Caco-2 (cell line): ENCODE measurements around the gene AKIRIN2. TPM values are rescaled to one million over a fixed set of nuclear protein-coding genes. Genes with fewer than 3 reads are reported as not detected.

Experiments used
- BruUV-seq: library from RNA; stranded (reverse); fragments of 400-500 nt; replicated peaks from 2 replicates; lab custom pipeline; 2021; lab: Mats Ljungman, UMichigan
- CTCF ChIA-PET: fragments of 300-600 bp; sonication (Branson Sonifier 250); formaldehyde crosslinking; loops from one replicate; lab custom pipeline; 2022; ENCODE audit warnings: antibody characterized with exemption; lab: Charles Lee
- POLR2A ChIA-PET: fragments of 300-600 bp; sonication (Branson Sonifier 250); formaldehyde crosslinking; loops from one replicate; lab custom pipeline; 2022; ENCODE audit warnings: antibody characterized with exemption; lab: Charles Lee
- DNase-seq, 2 experiments: peaks; one replicate each; pipeline versions ENCODE4 v3.0.0 to v3.0.0-alpha.2; 2020 to 2022
- H3K27me3 ChIP-seq: replicated peaks from 2 replicates; pipeline ENCODE4 v1.6.0; 2011; ENCODE audit warnings: low read length; ENCODE audit not compliant: control insufficient read depth, insufficient read depth
- H3K36me3 ChIP-seq: 2 replicates; pipeline ENCODE4 v1.5.1; 2011; ENCODE audit warnings: low read length; ENCODE audit not compliant: control insufficient read depth, insufficient read depth
- H3K4me1 ChIP-seq: fragments of 250-450 bp; sonication (Bioruptor Pico); 2 replicates; pipeline ENCODE4 v1.5.1; 2020; ENCODE audit warnings: mild to moderate bottlenecking
- H3K4me3 ChIP-seq: 2 replicates; pipeline ENCODE4 v1.5.1; 2011; ENCODE audit warnings: low read depth, mild to moderate bottlenecking, control low read depth, low read length
- H3K9me3 ChIP-seq: fragments of 250-450 bp; sonication (Bioruptor Pico); 2 replicates; pipeline ENCODE4 v1.5.1; 2020; ENCODE audit warnings: mild to moderate bottlenecking, moderate library complexity
- H3K27ac Mint-ChIP-seq: one replicate; pipeline ENCODE4 v1.8.0; 2022; ENCODE audit warnings: mixed read lengths; ENCODE audit not compliant: unreplicated experiment
- H3K27me3 Mint-ChIP-seq: one replicate; pipeline ENCODE4 v1.8.0; 2022; ENCODE audit warnings: mixed read lengths; ENCODE audit not compliant: insufficient read depth, unreplicated experiment
- H3K36me3 Mint-ChIP-seq: one replicate; pipeline ENCODE4 v1.8.0; 2022; ENCODE audit warnings: mild to moderate bottlenecking, mixed read lengths; ENCODE audit not compliant: insufficient read depth, unreplicated experiment
- H3K4me1 Mint-ChIP-seq: one replicate; pipeline ENCODE4 v1.8.0; 2022; ENCODE audit warnings: low read depth, mixed read lengths; ENCODE audit not compliant: unreplicated experiment
- H3K4me3 Mint-ChIP-seq: one replicate; pipeline ENCODE4 v1.8.0; 2022; ENCODE audit warnings: mild to moderate bottlenecking, moderate library complexity, mixed read lengths; ENCODE audit not compliant: unreplicated experiment
- H3K9me3 Mint-ChIP-seq: one replicate; pipeline ENCODE4 v1.8.0; 2022; ENCODE audit warnings: mixed read lengths; ENCODE audit not compliant: unreplicated experiment
- intact Hi-C: fragments of 100-400 bp; cut with micrococcal nuclease; formaldehyde crosslinking; loops from one replicate; pipeline ENCODE4 v1.10.0; 2022; ENCODE audit not compliant: unreplicated experiment
- total RNA-seq: library from RNA; stranded (reverse); gene quantifications from 2 replicates; pipeline ENCODE4 v1.2.3, GENCODE V29; 2022
- TF ChIP-seq, protein P1 (sequence below), 2 experiments: fragments of 200-600 bp in 1 of 2; IDR thresholded peaks; 1 replicate in 1 of 2; 2 replicates in 1 of 2; pipeline versions ENCODE4 v1.5.1 to v1.8.0; 2011 to 2022; ENCODE audit warnings: antibody characterized with exemption in 1 of 2, control low read depth in 1 of 2, inconsistent platforms in 1 of 2, low read depth in 1 of 2, low read length in 1 of 2, mild to moderate bottlenecking in 1 of 2, moderate library complexity in 1 of 2; ENCODE audit not compliant: insufficient read depth in 1 of 2, severe bottlenecking in 1 of 2, unreplicated experiment in 1 of 2

Gene AKIRIN2
- total RNA-seq, 1 experiment from 2014 or later: 51.3 TPM

DNA sequence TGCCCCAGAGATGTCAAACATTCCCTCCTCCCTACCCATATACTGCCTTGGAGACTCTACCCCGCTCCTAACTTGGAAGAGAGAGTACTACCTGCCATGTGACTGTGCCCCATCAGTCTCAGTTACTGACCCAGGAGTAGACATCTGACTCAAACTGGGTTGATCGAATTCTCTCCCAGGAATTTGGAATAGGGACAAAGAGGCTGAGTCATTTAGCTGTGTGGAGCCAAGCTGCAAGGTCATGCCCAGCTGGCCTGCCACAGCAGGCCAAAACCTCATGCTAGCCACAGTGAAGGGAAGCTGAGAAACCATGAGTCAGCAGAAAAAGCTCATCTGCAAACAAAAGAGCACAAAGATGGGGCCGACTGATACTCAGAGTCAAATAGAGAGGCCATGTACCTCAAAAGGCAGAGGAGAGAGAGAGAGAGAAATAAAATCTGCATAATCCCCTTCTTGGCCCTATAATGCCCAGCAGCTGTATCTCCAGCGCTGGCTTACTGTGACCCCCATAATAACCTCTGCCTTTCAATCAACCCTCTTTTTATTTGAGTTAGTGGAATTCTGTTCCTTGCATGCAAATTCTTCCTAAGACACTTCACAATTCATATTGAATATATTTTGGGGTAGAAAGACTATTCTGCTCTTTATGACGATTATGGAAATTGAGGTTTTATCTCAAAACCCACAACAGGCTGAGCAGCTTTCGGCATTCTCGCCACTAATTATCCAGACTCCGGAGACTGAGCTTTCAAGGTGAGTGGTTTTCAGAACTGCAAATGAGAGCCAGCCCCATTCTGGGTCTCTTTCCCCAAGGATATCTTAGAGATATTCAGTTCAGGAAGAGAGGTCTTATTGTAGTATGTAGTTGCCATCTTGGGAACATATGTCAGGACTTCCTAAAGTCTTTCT, 21.4 kb upstream of the AKIRIN2 start:
- BruUV-seq: no TSS peak
- POLR2A ChIA-PET: no interaction called here
- Mint-ChIP-seq H3K27ac (no peak overlapping the region), H3K9me3 (no peaks in the 10 kb centered on the region), H3K36me3 (peaks cover 5% of the 10 kb centered on the region), H3K4me3 (no peak overlapping the region), H3K27me3 (no peaks in the 10 kb centered on the region), H3K4me1 (peaks cover 10% of the 10 kb centered on the region)
- Histone ChIP-seq H3K4me3 (no peak overlapping the region), H3K4me1 (peaks cover 9% of the 10 kb centered on the region; the same call in 1 of the 2 replicates), H3K36me3 (peaks cover 1% of the 10 kb centered on the region; the same call in 1 of the 2 replicates), H3K27me3 (no peaks in the 10 kb centered on the region), H3K9me3 (no peaks in the 10 kb centered on the region)
- TF ChIP-seq, protein P1, sequence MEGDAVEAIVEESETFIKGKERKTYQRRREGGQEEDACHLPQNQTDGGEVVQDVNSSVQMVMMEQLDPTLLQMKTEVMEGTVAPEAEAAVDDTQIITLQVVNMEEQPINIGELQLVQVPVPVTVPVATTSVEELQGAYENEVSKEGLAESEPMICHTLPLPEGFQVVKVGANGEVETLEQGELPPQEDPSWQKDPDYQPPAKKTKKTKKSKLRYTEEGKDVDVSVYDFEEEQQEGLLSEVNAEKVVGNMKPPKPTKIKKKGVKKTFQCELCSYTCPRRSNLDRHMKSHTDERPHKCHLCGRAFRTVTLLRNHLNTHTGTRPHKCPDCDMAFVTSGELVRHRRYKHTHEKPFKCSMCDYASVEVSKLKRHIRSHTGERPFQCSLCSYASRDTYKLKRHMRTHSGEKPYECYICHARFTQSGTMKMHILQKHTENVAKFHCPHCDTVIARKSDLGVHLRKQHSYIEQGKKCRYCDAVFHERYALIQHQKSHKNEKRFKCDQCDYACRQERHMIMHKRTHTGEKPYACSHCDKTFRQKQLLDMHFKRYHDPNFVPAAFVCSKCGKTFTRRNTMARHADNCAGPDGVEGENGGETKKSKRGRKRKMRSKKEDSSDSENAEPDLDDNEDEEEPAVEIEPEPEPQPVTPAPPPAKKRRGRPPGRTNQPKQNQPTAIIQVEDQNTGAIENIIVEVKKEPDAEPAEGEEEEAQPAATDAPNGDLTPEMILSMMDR (IDR thresholded peaks at IDR 0.05; ENCODE audit: insufficient read depth in 1 of 2, low read depth in 1 of 2, low read length in 1 of 2, severe bottlenecking in 1 of 2, unreplicated experiment in 1 of 2): no peak
- intact Hi-C loops: no loop called here
- no peak for DNase-seq
- CTCF ChIA-PET: no interaction called here

DNA sequence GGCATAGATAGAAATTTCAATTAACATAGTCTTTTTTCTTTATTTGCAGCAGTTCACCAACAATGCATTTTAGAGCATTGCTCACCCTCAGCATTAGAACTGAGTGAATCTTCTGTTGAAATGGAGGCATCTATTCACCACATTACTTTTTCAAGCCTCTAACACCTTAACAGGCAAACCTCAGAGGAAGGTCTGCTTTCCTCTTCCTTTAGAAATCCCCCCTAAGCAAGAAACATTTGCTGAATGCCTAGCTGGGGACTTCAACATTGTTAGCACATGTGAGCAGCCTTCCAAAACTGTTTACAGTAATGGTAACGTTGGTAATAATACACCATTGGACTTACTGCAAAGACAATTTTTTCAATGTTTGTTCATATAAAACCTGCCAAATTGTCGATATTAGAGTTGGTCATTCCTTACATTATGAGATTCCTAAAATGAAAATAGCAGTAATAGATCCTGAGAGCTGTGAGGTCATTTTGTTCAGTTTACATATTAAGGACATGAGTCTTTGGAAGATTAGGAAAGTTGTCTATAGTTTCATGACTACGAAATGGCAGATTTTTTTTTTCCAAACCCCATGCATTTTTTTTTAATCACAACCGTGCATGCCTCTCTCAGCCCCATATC, 20.6 kb upstream of the AKIRIN2 start:
- Histone ChIP-seq H3K36me3 (peaks cover 1% of the 10 kb centered on the region; the same call in 1 of the 2 replicates), H3K27me3 (no peaks in the 10 kb centered on the region), H3K9me3 (no peaks in the 10 kb centered on the region), H3K4me3 (no peak overlapping the region), H3K4me1 (peaks cover 9% of the 10 kb centered on the region; the same call in 1 of the 2 replicates)
- intact Hi-C loops: no loop called here
- Mint-ChIP-seq H3K4me1 (peaks cover 10% of the 10 kb centered on the region), H3K36me3 (peaks cover 5% of the 10 kb centered on the region), H3K4me3 (no peak overlapping the region), H3K27ac (no peak overlapping the region), H3K9me3 (no peaks in the 10 kb centered on the region), H3K27me3 (no peaks in the 10 kb centered on the region)
- BruUV-seq: no TSS peak
- no peak for DNase-seq
- ChIA-PET CTCF (no interaction called here), POLR2A (no interaction called here)
- TF ChIP-seq, protein P1 (IDR thresholded peaks at IDR 0.05; ENCODE audit: insufficient read depth in 1 of 2, low read depth in 1 of 2, low read length in 1 of 2, severe bottlenecking in 1 of 2, unreplicated experiment in 1 of 2): no peak

DNA sequence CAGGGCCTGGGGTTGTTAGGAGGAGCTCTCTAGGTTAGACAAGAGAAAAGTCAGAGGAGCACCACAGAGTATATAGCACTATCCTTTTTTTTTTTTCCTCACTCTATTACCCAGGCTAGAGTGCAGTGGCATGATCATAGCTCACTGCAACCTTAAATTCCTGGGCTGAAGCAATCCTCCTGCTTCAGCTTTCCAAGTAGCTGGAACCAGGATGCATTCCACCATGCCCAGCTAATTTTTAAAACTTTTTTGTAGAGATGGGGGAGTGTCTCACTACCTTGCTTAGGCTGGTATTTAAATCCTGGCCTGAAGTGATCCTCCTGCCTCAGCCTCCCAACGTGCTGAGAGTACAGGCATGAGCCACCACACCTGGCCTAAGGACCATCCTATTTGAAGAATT, 19.3 kb upstream of the AKIRIN2 start:
- CTCF ChIA-PET: no interaction called here
- H3K36me3 ChIP-seq: peaks cover 1% of the 10 kb centered on the region; the same call in 1 of the 2 replicates
- intact Hi-C loops: no loop called here
- Mint-ChIP-seq H3K27me3 (no peaks in the 10 kb centered on the region), H3K4me1 (peaks cover 10% of the 10 kb centered on the region), H3K9me3 (no peaks in the 10 kb centered on the region), H3K4me3 (no peak overlapping the region), H3K27ac (no peak overlapping the region), H3K36me3 (peaks cover 5% of the 10 kb centered on the region)
- H3K4me3 ChIP-seq: no peak overlapping the region
- no peaks in the 10 kb centered on the region for H3K27me3 ChIP-seq
- BruUV-seq: no TSS peak
- TF ChIP-seq, protein P1 (IDR thresholded peaks at IDR 0.05; ENCODE audit: insufficient read depth in 1 of 2, low read depth in 1 of 2, low read length in 1 of 2, severe bottlenecking in 1 of 2, unreplicated experiment in 1 of 2): no peak
- no peaks in the 10 kb centered on the region for H3K9me3 ChIP-seq
- peaks cover 9% of the 10 kb centered on the region; the same call in 1 of the 2 replicates for H3K4me1 ChIP-seq
- POLR2A ChIA-PET: no interaction called here
- no peak for DNase-seq
